WTC11 (cell line): ENCODE results near the gene CRKL. TPM values are rescaled to one million over a fixed set of nuclear protein-coding genes. Genes with fewer than 3 reads are reported as not detected.
A peak's percentile ranks its signal among the peaks of the same experiment; 100 is the strongest.

Source experiments
- ATAC-seq: fragments of 200-7000 bp; cut with Tn5 transposase; 2 replicates; pipeline ENCODE4 v1.10.0; 2021; ENCODE audit warnings: mild to moderate bottlenecking, moderate library complexity
- CTCF ChIA-PET: fragments of 300-600 bp; sonication (Branson Sonifier 250); formaldehyde crosslinking; loops from one replicate; lab custom pipeline; 2021; ENCODE audit warnings: antibody characterized with exemption; lab: Charles Lee
- POLR2A ChIA-PET: fragments of 350-600 bp; sonication (Branson Sonifier 250); formaldehyde crosslinking; loops from one replicate; lab custom pipeline; 2021; ENCODE audit warnings: antibody characterized with exemption; lab: Charles Lee
- DNase-seq: peaks from one replicate; pipeline ENCODE4 v3.0.0; 2021; ENCODE audit warnings: low spot score
- H3K27ac Mint-ChIP-seq: 2 replicates; pipeline ENCODE4 v1.8.0; 2021; ENCODE audit warnings: mixed read lengths
- H3K27me3 Mint-ChIP-seq: 2 replicates; pipeline ENCODE4 v1.8.0; 2021; ENCODE audit warnings: low read depth, mild to moderate bottlenecking, moderate library complexity, mixed read lengths
- H3K36me3 Mint-ChIP-seq: 2 replicates; pipeline ENCODE4 v1.8.0; 2021; ENCODE audit warnings: mixed read lengths
- H3K4me1 Mint-ChIP-seq: 2 replicates; pipeline ENCODE4 v1.8.0; 2022; ENCODE audit warnings: mixed read lengths
- H3K4me3 Mint-ChIP-seq: 2 replicates; pipeline ENCODE4 v1.8.0; 2021; ENCODE audit warnings: mild to moderate bottlenecking, moderate library complexity, mixed read lengths
- H3K9me3 Mint-ChIP-seq: 2 replicates; pipeline ENCODE4 v1.8.0; 2021; ENCODE audit warnings: mixed read lengths
- AFF4 ChIP-seq: sonication (generic); formaldehyde crosslinking; IDR thresholded peaks from 2 replicates; pipeline ENCODE4 v1.8.1; 2023; ENCODE audit warnings: mild to moderate bottlenecking, missing genetic modification reagents, borderline replicate concordance
- ATF1 ChIP-seq: sonication (generic); formaldehyde crosslinking; IDR thresholded peaks from 2 replicates; pipeline ENCODE4 v1.8.1; 2023; ENCODE audit warnings: mild to moderate bottlenecking, moderate library complexity, missing genetic modification reagents
- ATF2 ChIP-seq: sonication (generic); formaldehyde crosslinking; IDR thresholded peaks from 2 replicates; pipeline ENCODE4 v1.8.1; 2022; ENCODE audit warnings: low read depth, missing genetic modification reagents, borderline replicate concordance
- CREM ChIP-seq: sonication (generic); formaldehyde crosslinking; IDR thresholded peaks from 2 replicates; pipeline ENCODE4 v1.8.1; 2022; ENCODE audit warnings: mild to moderate bottlenecking, missing genetic modification reagents, moderate library complexity
- EMX1 ChIP-seq: fragments of 250-450 bp; sonication (Bioruptor Pico); IDR thresholded peaks from 2 replicates; pipeline ENCODE4 v1.8.0; 2021; ENCODE audit warnings: mild to moderate bottlenecking
- KAT7 ChIP-seq: sonication (generic); formaldehyde crosslinking; IDR thresholded peaks from 2 replicates; pipeline ENCODE4 v1.8.1; 2023; ENCODE audit warnings: missing genetic modification reagents, mild to moderate bottlenecking, borderline replicate concordance
- MAX ChIP-seq: sonication (generic); formaldehyde crosslinking; IDR thresholded peaks from 2 replicates; pipeline ENCODE4 v1.8.0; 2022; ENCODE audit warnings: mild to moderate bottlenecking, missing genetic modification reagents
- MXD4 ChIP-seq: fragments of 250-450 bp; sonication (Bioruptor Pico); IDR thresholded peaks from 2 replicates; pipeline ENCODE4 v1.8.0; 2021; ENCODE audit warnings: mild to moderate bottlenecking, moderate library complexity, borderline replicate concordance
- MYBL2 ChIP-seq: sonication (generic); formaldehyde crosslinking; IDR thresholded peaks from 2 replicates; pipeline ENCODE4 v1.8.1; 2023; ENCODE audit warnings: mild to moderate bottlenecking, moderate library complexity, missing genetic modification reagents
- NFE2L1 ChIP-seq: sonication (generic); formaldehyde crosslinking; IDR thresholded peaks from 2 replicates; pipeline ENCODE4 v1.8.1; 2023; ENCODE audit warnings: missing genetic modification reagents
- NFYB ChIP-seq: sonication (generic); formaldehyde crosslinking; conservative IDR thresholded peaks from 2 replicates; pipeline ENCODE4 v1.8.0; 2022; ENCODE audit warnings: low read depth, missing genetic modification reagents
- NR2C2 ChIP-seq: sonication (generic); formaldehyde crosslinking; IDR thresholded peaks from 2 replicates; pipeline ENCODE4 v1.8.0; 2022; ENCODE audit warnings: mild to moderate bottlenecking, missing genetic modification reagents
- NR3C1 ChIP-seq: sonication (generic); formaldehyde crosslinking; conservative IDR thresholded peaks from 2 replicates; pipeline ENCODE4 v1.8.1; 2023; ENCODE audit warnings: low read depth, mild to moderate bottlenecking, missing genetic modification reagents
- RELA ChIP-seq: sonication (generic); formaldehyde crosslinking; IDR thresholded peaks from 2 replicates; pipeline ENCODE4 v1.8.1; 2022; ENCODE audit warnings: missing genetic modification reagents, mild to moderate bottlenecking, borderline replicate concordance
- SOX15 ChIP-seq: fragments of 250-450 bp; sonication (Bioruptor Pico); IDR thresholded peaks from 2 replicates; pipeline ENCODE4 v1.9.0; 2021; ENCODE audit warnings: mild to moderate bottlenecking
- TEAD1 ChIP-seq: sonication (generic); formaldehyde crosslinking; IDR thresholded peaks from 2 replicates; pipeline ENCODE4 v1.8.0; 2022; ENCODE audit warnings: mild to moderate bottlenecking, missing genetic modification reagents
- USF2 ChIP-seq: sonication (generic); formaldehyde crosslinking; IDR thresholded peaks from 2 replicates; pipeline ENCODE4 v1.8.1; 2023; ENCODE audit warnings: mild to moderate bottlenecking, missing genetic modification reagents, moderate library complexity
- ZBTB21 ChIP-seq: sonication (generic); formaldehyde crosslinking; IDR thresholded peaks from 2 replicates; pipeline ENCODE4 v1.8.1; 2023; ENCODE audit warnings: mild to moderate bottlenecking, missing genetic modification reagents, borderline replicate concordance
- ZNF396 ChIP-seq: fragments of 250-450 bp; sonication (Bioruptor Pico); IDR thresholded peaks from 2 replicates; pipeline ENCODE4 v1.8.0; 2021; ENCODE audit warnings: mild to moderate bottlenecking, moderate library complexity, borderline replicate concordance
- total RNA-seq: library from RNA; stranded (reverse); gene quantifications from 3 replicates; pipeline ENCODE4 v1.2.3, GENCODE V29; 2021

Gene CRKL
- total RNA-seq, 1 experiment from 2014 or later: 114 TPM

- Mint-ChIP-seq H3K9me3 (no peaks in the 10 kb centered on the region), H3K4me3 (peak overlapping the region; percentile 56), H3K27me3 (peaks cover 78% of the 10 kb centered on the region), H3K27ac (no peak overlapping the region), H3K4me1 (peaks cover 14% of the 10 kb centered on the region), H3K36me3 (no peaks in the 10 kb centered on the region)
- CTCF ChIA-PET: interaction anchor here (1.0 to 1.7 kb wide), 5 partner anchors 9 to 138 kb away, joined by 3 to 8 read pairs (median 4); partner anchors contain the start of genes CRKL and LZTR1
- POLR2A ChIA-PET: no interaction called here
- ATAC-seq: no peak; the same call in 1 of the 2 replicates
- DNase-seq: peak; percentile 29
- TF ChIP-seq SOX15 (CRISPR knock-in tag) (no peak), MAX (CRISPR knock-in tag) (peak; percentile 45; the same call in 1 of the 2 replicates), CREM (CRISPR knock-in tag) (no peak)
Observed at GRCh38 chr22:20965104-20965887, 48.1 kb downstream of the CRKL start.

GRCh38 chr22:20965888-20966855, 49.0 kb downstream of the CRKL start:
- H3K9me3 Mint-ChIP-seq: no peaks in the 10 kb centered on the region
- H3K4me3 Mint-ChIP-seq: no peak overlapping the region; the same call in 1 of the 2 replicates
- CTCF ChIA-PET: interaction anchor here (1.4 to 3.1 kb wide), 4 partner anchors 9 to 137 kb away, joined by 4 to 25 read pairs (median 6); partner anchors contain the start of genes CRKL and LZTR1
- H3K27ac Mint-ChIP-seq: no peak overlapping the region
- H3K27me3 Mint-ChIP-seq: peaks cover 81% of the 10 kb centered on the region
- POLR2A ChIA-PET: no interaction called here
- ATAC-seq (no peak), DNase-seq (no peak)
- H3K4me1 Mint-ChIP-seq: peaks cover 14% of the 10 kb centered on the region
- no peaks in the 10 kb centered on the region for H3K36me3 Mint-ChIP-seq
- no peak for TF ChIP-seq MYBL2 (CRISPR knock-in tag)
- no peak for TF ChIP-seq ATF1 (CRISPR knock-in tag)
- no peak for TF ChIP-seq KAT7
- TF ChIP-seq ZNF396 (CRISPR knock-in tag): no peak
- TF ChIP-seq TEAD1 (CRISPR knock-in tag): no peak
- TF ChIP-seq MXD4 (CRISPR knock-in tag): no peak
- TF ChIP-seq ATF2 (CRISPR knock-in tag): no peak
- no peak for TF ChIP-seq USF2 (CRISPR knock-in tag)
- no peak for TF ChIP-seq NFE2L1 (CRISPR knock-in tag)

GRCh38 chr22:20966883-20967696, 49.9 kb downstream of the CRKL start, which contains the start of gene AIFM3:
Gene AIFM3, plus strand, starts transcription at chr22:20967255. Its CDS starts 690 bp downstream, at chr22:20967945.
- H3K27ac Mint-ChIP-seq: no peak within 1 kb of the TSS
- POLR2A ChIA-PET: interaction anchor here (0.6 to 1.5 kb wide), 2 partner anchors 13 to 15 kb away, joined by 3 to 4 read pairs; partner anchors contain the start of gene LZTR1

More at GRCh38 chr22:20966883-20967696, 49.9 kb downstream of the CRKL start, which contains the start of gene AIFM3:
- DNase-seq: no peak
- H3K4me3 Mint-ChIP-seq: no peak within 1 kb of the TSS
- H3K9me3 Mint-ChIP-seq: no peaks in the 10 kb centered on the region
- peaks cover 16% of the 10 kb centered on the region for H3K4me1 Mint-ChIP-seq
- no peak for ATAC-seq
- CTCF ChIA-PET: interaction anchor here (0.6 to 3.1 kb wide), 5 partner anchors 10 to 81 kb away, joined by 3 to 25 read pairs (median 6); partner anchors contain the start of gene LZTR1
- TF ChIP-seq NR3C1 (CRISPR knock-in tag) (no peak), EMX1 (CRISPR knock-in tag) (no peak), NR2C2 (CRISPR knock-in tag) (no peak), CREM (CRISPR knock-in tag) (no peak), NFYB (CRISPR knock-in tag) (no peak), RELA (no peak), ZBTB21 (CRISPR knock-in tag) (no peak), AFF4 (CRISPR knock-in tag) (no peak)
- TF ChIP-seq, all 79 proteins: peak for 0
- Mint-ChIP-seq H3K27me3 (peaks cover 79% of the 10 kb centered on the region), H3K36me3 (no peaks in the 10 kb centered on the region)
